Measurements from ENCODE around the gene NCBP2.
"Not testable (repeated sequence)": the region's sequence is repeated elsewhere in the genome, so short reads cannot be mapped to it uniquely, and the experiment has no call there.

NCBP2 gene

DNA sequence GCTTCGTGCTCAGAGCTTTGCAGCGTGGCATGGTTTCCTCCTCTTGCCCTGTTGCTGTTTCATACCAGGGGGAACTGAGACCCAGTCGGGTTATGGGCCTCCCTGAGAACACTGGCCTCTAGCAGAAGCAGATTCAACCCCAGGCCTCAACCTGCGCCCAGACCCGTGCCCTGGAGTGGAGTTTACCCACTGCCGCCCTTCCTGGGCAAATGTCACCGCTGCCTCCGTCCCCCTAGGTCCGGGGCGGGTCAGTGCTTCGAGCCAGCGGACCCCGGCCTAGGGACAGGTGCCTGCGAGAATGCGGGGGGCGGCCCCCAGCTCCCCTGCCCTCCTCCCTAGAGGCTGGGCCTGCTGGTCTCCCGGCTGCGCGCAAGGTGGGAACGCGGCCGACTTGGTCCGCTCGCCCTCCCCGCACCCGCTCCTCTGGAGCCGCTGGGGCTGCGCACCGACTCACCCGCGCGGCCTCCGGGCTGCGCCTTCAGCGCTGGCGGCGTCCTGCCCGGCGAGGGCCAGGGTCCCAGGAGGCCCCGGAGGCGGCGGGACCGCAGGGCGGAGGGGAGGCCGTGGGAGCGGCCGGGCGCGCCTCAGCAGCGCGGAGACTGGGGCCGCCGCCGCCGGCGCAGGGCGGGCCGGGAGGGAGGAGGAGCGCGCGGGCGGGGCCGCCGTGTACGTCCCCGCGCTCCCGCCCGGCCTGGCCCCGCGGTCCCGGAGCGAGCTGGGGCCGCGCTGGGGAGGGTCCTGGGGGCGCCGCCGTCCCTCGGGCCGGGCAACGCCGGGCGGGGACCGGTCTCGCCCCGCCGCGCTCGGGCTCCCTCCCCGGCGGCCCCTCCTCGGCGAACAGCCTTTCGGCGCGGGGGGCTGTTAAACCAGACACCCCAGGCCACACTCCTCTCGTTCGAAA, 26.2 kb upstream of the NCBP2 start, which contains the start of gene PIGZ:
Gene PIGZ, minus strand, starts transcription at position 601 of the 901 bp plus-strand sequence. CDS start 16,802 bp downstream, outside the sequence.
- DNase-seq (ENCODE audit: low spot score): no peak

DNA sequence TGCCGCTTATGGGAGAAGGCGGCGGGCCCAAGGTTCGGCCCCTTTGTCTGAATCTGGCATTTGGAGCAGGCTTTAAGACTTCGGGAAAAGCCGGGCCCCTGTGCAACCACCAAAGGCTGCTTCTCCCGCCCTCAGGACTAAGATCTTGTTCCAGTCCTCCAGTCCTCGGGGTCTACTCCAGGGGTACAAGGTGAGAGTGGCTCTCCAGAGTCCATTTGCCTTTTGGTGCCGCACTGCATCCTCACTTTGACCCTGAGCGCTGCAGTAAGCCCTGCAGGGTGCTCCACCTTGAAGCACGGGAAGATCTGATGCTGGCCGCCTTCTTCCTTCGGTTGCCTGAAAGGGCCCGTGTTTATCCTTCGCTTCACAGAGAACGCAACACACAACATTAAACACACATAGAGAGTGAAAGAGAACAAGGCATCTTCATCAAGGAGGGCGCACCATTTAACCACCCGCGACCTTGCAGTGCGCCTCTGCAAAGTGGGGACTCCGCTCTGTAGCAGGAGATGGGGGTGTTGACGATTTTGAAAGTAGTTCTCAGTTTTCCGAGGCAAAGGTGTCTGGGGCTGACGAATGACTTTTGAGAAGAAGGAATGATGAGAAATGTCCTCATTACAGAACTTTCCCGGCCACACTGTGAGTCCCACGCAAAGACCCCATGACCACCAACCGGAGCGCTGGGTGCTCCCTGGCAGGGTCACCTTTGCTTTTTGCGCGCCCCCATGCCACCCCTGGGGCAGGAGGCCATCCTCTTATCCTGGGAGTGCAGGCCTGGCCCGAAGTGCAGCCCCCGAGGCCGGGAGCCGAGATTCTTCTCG, 25.3 kb upstream of the NCBP2 start:
- DNase-seq (ENCODE audit: low spot score): no peak

DNA sequence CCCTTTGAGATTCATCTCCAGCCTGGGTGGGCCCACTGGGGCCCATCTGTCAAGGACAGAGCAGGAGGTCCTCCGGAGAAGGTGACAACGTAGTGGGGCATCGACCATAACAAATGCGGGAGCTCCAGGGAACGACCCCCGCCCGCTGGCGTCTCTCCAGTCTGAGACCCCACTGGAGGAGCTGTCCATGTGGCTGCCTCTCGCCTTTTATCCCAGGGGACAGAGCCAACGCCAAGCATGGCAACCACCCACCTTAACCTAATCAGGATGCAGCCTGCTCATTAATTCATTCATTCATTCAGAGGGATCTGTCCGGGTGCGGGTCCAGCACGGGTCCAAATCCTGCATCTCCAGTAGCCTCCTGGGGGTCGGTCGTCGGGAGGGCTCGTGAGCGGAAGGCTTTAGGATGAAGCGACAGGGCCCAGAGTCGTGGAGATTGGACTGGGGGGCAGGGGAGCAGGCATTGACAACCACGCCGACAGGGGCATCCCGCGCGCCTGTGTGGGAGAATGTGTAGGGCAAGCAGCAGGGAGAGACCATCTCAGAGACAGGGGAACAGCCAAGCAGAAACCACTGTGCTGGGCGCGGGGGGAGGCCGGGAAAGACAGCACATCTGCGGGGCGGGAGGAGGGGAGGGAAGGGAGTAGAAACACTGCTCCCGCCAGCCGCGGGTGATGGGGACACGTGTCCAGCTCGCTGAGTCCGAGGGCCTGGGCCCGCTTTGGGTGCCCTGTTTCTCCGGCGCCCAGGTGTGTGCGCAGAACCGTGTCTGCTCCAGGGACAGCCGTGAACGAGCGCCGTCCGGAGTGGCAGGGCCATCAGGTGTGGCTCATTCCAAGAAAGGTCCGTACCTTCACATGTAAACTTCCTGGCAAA, 24.4 kb upstream of the NCBP2 start:
- no peak for DNase-seq (ENCODE audit: low spot score)

DNA sequence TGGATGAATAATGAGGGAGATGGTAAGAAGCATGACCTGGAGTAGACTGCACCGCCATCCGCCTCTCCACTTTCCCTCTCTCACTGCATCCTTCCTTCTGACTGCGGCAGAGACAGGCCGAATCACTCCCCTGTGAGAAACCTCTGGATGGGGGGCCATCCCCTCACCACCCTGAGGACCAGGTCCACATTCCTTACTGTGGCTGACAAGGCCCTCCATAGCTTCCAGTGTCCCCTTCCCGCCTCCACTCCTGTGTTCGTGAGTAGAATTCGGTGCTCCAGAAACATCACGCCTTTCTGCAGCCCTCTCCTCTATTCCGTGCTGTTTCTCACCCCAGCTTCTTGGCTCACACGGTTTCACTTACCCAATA, 23.5 kb upstream of the NCBP2 start:
- DNase-seq (ENCODE audit: low spot score): no peak

DNA sequence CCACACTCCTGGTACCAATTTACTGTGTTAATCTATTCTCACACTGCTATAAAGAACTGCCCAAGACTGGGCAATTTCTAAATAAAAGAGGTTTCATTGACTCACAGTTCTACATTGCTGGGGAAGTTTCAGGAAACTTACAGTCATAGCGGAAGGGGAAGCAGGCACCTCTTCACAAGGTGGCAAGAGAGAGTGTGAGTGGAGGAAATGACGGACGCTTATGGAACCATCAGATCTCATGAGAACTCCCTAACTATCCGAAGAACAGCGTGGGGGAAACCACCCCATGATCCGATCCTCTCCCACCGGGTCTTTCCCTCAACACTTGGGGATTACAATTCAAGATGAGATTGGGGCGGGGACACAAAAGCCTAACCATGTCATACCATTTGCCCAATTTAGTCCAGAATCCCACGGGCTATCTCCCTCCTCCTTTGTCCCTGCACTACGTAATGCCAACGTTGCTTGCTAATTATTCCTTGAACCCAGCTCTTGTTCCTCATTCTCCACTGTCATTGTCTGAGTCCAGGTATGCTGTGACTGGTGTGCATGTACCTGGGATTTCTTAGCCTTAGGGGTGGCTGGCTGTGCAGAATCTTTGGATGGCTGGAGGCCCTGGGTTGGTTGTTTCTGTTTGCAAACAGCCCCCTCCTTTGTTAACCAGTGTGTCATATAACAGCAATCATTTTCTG, 22.9 kb upstream of the NCBP2 start:
- no peak for DNase-seq (ENCODE audit: low spot score)

DNA sequence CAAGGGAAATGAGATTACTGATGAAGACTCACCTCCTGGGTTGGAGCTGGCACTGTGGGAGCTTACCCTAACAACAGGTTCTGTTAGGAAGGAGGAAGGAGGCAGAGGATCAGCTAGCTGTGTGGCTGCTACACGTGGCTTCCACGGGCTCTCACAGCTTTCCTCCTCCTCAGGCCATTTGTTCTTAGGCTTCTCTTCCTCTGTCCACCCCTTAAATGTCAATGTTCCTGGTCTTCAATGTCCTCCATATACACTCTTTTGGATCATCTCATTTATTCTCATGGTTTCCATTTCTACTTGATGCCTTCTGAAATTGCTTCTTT, 21.3 kb upstream of the NCBP2 start:
- DNase-seq (ENCODE audit: low spot score): no peak

DNA sequence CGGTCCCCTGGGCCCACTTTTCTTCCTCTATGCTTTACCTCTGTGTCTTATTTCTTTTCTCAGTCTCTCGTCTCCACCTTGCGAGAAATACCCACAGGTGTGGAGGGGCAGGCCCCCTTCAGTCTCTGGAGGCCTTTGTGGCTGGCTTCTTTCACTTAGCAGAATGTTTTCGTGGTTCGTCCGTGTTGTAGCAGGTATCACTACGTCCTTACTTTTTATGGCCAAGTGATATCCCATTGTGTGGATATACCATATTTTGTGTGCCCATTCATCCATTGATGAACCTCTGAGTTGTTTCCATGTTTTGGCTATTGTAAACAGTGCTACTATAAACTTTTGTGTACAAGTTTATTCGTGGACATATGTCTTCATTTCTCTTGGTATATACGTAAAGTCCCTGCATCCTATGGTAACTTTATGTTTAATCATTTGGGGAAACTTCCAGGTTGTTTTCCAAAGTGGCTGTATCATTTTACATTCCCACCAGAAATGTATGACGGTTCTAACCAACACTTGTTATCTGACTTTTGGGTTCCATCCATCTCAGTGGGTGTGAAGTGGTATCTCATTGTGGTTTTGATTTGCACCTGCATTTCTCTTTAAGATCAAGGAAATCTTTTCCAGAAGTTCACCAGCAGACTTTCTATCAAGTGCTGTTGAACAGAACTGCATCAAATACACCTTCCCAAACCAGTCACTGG, 20.8 kb upstream of the NCBP2 start:
- DNase-seq (ENCODE audit: low spot score): no peak

DNA sequence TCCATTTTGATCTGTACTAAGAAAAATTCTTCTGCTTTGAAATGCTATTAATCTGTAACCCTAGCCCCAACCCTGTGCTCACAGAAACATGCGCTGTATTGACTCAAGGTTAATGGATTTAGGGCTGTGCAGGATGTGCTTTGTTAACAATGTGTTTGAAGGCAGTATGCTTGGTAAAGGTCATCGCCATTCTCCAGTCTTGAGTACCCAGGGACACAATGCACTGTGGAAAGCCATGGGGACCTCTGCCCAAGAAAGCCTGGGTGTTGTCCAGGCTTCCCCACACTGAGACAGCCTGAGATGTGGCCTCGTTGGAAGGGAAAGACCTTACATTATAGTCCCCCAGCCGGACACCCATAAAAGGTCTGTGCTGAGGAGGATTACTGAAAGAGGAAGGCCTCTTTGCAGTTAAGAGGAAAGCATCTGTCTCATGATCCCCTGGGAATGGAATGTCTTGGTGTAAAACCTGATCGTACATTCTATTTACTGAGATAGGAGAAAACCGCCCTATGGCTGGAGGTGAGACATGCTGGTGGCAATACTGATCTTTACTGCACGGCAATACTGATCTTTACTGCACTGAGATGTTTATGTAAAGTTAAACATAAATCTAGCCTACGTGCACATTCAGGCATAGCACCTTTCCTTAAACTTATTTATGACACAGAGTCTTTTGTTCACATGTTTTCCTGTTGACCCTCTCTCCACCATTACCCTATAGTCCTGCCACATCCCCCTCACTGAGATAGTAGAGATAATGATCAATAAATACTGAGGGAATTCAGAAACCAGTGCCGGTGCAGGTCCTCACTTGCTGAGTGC, 20.0 kb upstream of the NCBP2 start:
- DNase-seq (ENCODE audit: low spot score): no peak

DNA sequence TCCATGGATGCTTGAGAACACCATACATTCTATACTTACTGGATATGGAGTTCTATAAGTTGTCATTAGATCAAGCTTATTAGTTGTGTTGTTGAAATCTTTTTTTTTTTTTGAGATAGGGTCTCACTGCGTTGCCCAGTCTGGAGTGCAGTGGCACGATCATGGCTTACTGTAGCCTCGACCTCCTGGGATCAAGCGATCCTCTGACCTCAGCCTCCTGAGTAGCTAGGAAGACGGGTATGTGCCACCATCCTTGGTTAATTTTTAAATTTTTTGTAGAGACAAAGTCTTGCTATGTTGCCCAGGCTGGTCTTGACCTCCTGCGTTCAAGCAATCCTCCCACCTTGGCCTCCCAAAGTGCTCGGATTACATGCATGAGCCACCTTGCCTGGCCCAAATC, 12.5 kb upstream of the NCBP2 start:
- DNase-seq (ENCODE audit: low spot score): no peak

DNA sequence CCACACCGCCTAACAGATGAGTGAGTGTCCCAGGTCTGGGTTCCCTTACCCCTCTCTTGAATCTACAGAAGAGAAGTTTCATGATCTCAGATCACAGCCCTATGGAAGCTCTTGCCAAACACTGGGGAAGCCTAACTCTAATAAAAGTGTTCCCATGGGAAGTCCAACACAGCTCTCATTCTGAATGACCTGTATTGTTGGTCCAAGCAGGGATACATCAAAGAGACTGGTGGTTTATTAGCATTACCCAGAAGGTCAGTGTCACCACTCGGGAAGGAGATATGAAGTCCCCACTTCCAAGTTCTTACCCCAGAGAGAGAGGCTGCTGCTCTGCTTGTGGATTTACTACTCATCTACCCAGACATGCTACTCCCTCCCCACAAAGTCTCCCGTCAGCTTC, 9.0 kb upstream of the NCBP2 start:
- no peak for DNase-seq (ENCODE audit: low spot score)

DNA sequence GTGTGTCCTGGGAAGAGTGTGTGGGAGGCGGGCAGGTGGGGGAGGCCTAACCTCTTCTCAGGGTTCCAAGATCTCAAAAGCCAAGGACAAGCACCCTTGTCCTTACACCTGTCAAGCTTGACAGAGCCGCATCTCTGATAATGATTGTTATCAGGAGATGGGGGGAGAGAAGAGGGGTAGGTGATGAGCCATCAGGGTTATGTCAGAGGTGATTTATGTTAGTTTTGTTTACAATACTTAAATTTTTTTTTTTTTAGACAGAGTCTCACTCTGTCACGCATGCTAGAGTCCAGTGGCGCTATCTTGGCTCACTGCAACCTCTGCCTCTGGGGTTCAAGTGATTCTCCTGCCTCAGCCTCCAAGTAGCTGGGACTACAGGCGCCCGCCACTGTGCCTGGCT, 7.4 kb upstream of the NCBP2 start:
- no peak for DNase-seq (ENCODE audit: low spot score)

DNA sequence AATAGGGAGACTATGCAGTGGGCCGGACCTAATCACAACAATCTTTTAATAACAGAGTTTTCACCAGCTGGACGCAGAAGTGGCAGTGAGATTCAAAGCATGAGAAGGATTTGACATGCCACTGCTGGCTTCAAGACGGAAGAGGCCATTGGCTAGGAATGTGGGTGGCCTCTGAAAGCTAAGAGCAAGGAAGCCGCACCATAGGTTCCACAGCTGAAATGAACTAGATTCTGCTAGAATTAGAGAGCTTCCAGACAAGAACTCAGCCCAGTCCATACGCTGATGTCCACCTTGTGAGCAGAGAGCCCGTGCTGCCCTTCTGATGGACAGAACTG, 6.9 kb upstream of the NCBP2 start:
- no peak for DNase-seq (ENCODE audit: low spot score)

DNA sequence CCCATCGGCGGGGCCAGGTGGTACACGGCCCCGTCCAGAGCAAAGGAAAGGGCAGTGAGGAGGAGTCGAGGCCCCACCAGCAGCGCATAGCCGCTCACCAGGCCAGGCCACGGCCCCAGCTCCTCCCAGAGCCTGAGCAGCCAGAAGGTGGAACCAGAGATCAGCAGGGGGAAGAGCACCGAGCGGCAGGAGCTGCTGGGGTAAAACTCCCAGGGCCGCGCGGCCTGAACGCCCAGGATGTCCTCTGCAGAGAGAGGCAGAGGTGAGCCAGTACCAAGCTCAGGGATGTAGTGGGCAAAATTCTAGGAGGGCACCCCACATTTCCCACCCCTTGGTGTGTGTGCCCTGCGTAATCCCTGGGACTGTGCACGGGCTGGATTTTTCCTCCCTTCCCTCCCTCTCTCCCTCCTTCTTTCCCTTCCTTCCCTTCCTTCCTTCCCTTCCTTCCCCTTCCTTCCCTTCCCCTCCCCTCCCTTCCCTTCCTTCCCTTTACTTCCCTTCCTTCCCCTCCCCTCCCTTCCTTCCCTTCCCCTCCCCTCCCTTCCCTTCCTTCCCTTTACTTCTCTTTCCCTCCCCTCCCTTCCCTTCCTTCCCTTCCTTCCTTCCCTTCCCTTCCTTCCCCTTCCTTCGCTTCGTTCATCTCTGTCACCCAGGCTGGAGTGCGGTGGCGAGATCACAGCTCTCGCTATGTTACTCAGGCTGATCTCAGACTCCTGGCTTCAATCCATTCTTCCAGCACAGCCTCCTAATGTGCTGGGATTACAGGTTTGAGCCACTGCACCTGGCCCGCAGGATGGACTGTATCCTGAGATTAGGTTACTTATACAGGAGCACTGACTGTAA, 6.3 kb upstream of the NCBP2 start:
- DNase-seq (ENCODE audit: low spot score): no peak

DNA sequence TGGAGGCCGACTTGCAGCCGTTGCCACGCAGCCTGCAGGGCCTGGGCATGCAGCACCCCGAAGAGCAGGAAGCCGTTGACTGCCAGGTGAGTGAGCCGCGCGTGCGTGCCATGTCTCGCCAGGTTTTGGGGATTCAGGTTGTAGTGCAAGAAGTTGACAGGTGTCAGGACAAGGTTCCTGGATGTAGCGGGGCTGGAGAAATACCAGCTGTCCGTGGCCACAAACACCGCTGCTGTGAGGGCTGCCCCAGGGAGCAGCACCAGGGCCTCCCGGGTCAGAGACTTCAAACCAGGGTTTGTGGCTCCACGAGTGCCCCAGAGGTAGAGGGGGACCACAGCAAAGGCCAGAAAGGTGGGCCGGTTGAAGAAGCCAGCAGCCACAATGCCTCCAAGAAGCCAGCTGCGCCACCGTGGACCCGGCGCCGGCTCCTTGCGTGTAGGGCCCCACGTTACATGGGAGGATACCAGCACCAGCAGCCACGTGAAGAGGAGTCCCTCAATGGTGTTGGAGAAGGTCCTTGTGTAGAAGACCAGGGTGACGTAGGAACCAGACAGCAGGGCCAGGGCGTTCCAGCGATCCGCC, 5.6 kb upstream of the NCBP2 start:
- no peak for DNase-seq (ENCODE audit: low spot score)

DNA sequence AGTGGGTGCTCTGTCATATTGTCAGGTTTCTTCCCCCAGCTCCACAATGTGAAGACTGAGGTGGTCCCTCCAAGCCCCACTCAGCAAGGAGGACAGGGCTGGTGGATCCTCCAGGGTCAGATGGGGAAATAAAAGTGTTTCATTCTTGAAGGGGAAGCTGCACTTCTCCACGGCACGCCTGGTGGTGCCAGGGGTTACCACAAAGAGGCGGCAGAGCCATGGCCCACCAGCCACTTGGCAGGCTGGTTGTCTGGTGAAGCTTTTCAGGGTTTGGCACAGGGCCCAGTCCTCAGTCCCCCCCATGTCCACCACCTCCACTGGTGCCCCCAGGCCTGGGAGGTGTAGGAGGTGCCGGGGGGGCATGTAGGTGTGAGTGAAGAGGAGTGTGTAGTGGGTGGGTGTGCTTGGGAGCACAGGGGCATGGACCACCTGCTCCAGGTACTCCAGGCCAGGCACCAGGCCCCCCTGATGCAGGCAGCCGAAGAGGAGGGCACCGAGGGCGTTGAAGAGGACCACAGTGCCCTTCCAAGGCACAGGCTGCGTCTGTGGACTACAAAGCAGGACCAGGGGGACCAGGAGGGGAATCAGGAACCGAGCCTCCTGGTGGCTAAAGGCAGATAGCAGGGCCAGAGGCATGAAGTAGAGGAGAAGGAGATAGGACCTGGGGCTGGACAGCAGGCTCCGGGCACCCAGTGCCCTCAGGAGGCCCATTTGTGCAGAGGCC, 5.0 kb upstream of the NCBP2 start:
- no peak for DNase-seq (ENCODE audit: low spot score)

DNA sequence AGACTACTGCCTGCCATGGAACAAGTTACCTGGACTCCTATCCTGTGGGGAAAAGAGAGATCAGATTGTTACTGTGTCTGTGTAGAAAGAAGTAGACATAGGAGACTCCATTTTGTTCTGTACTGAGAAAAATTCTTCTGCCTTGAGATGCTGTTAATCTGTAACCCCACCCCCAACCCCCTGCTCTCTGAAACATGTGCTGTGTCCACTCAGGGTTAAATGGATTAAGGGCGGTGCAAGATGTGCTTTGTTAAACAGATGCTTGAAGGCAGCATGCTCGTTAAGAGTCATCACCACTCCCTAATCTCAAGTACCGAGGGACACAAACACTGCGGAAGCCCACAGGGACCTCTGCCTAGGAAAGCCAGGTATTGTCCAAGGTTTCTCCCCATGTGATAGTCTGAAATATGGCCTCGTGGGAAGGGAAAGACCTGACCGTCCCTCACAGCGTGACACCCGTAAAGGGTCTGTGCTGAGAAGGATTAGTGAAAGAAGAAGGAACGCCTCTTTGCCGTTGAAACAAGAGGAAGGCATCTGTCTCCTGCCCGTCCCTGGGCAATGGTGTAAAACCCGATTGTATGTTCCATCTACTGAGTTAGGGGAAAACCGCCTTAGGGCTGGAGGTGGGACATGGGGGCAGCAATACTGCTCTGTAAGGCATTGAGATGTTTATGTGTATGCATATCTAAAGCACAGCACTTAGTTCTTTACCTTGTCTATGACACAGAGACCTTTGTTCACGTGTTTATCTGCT, 1.9 kb upstream of the NCBP2 start:
- DNase-seq (ENCODE audit: low spot score): not testable (repeated sequence)

DNA sequence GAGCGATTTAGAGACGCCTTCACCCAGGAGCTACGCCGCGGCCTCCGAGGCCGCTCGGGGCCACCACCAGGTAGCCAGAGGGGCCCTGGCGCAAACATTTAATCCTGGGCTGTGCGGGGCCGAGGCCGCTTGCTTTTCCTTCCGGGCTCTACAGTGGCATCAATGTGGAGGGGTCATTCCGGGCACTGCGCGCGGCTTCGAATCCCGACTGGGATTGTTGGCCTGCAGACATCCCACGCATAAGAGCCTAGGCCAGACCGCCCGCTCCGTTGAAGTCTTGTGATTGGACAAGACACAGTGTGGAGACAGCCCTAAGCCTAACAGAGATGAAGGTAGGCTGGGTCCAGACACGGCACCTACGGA, 568 bp upstream of the NCBP2 start:
- DNase-seq (ENCODE audit: low spot score): no peak

DNA sequence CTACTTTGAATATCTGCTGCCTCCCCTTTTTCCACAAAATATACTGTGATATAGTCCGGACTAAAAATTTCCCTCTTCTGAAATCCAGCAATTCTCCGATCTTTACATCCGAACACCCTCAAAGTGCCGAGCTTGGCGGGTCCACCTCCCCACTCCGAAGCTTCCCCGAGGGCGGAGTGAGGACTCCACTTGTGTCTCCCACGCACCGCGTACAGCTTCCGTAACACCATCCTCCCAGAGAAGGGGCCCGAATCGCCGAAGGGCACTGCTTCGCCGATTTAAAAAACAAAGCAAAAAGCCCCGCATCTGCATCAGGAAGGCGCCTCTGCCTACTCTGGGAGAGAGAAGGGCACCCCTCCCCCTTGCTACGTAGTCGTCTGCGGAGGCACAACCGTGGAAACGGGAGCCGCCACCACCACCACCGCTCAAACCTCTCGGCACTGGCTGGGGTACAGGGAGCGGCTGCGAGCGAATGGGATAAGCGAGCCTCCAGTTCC, 551 bp downstream of the NCBP2 start:
- DNase-seq (ENCODE audit: low spot score): peak; percentile 61

All from hepatic stellate cell (primary cell).